Measurements from ENCODE around the gene CCDC106. TPM values are rescaled to one million over a fixed set of nuclear protein-coding genes. Genes with fewer than 3 reads are reported as not detected.
A peak's percentile ranks its signal among the peaks of the same experiment; 100 is the strongest.

CCDC106 gene
- total RNA-seq, 1 donor from 2014 or later = 8.3 TPM

GRCh38 chr19:55694656-55695491, 46.9 kb downstream of the CCDC106 start:
- H3K27me3 ChIP-seq = no peaks in the 10 kb centered on the region
- TF ChIP-seq CTCF (IDR thresholded peaks at IDR 0.05) (no peak), POLR2A (IDR thresholded peaks at IDR 0.05) (no peak), POLR2AphosphoS5 (IDR thresholded peaks at IDR 0.05; ENCODE audit: insufficient read depth in 1 of 2, low read depth in 1 of 2) (no peak)
- H3K4me1 ChIP-seq = no peaks in the 10 kb centered on the region
- DNase-seq (ENCODE audit: extremely low spot score in 2 of 2) = no peak
- H3K36me3 ChIP-seq = peaks cover 0 to 68% of the 10 kb centered on the region in 2 donors
- no peaks in the 10 kb centered on the region for H3K9me3 ChIP-seq
- H3K4me3 ChIP-seq = no peak overlapping the region
- intact Hi-C loops (cut with DNase I) = no loop called here
- H3K27ac ChIP-seq = no peak overlapping the region

GRCh38 chr19:55695511-55696290, 47.7 kb downstream of the CCDC106 start:
- intact Hi-C loops (cut with DNase I) = no loop called here
- TF ChIP-seq POLR2AphosphoS5 (IDR thresholded peaks at IDR 0.05; ENCODE audit: insufficient read depth in 1 of 2, low read depth in 1 of 2) (no peak), POLR2A (IDR thresholded peaks at IDR 0.05) (no peak), CTCF (IDR thresholded peaks at IDR 0.05) (no peak)
- Histone ChIP-seq H3K27ac (no peak overlapping the region), H3K36me3 (peaks cover 0 to 60% of the 10 kb centered on the region in 2 donors), H3K4me1 (no peaks in the 10 kb centered on the region), H3K9me3 (no peaks in the 10 kb centered on the region), H3K4me3 (no peak overlapping the region), H3K27me3 (no peaks in the 10 kb centered on the region)
- DNase-seq (ENCODE audit: extremely low spot score in 2 of 2) = no peak

- no peaks in the 10 kb centered on the region for H3K9me3 ChIP-seq
- H3K4me1 ChIP-seq = no peaks in the 10 kb centered on the region
- H3K27ac ChIP-seq = no peak overlapping the region
- H3K4me3 ChIP-seq = no peak overlapping the region
- no peak for DNase-seq (ENCODE audit: extremely low spot score in 2 of 2)
- H3K36me3 ChIP-seq = peaks cover 0 to 52% of the 10 kb centered on the region in 2 donors
- H3K27me3 ChIP-seq = no peaks in the 10 kb centered on the region
- TF ChIP-seq POLR2AphosphoS5 (IDR thresholded peaks at IDR 0.05; ENCODE audit: insufficient read depth in 1 of 2, low read depth in 1 of 2) (peak in 1 of 2 donors; percentile 4), CTCF (IDR thresholded peaks at IDR 0.05) (no peak), POLR2A (IDR thresholded peaks at IDR 0.05) (no peak)
- intact Hi-C loops (cut with DNase I) = no loop called here
Observed at GRCh38 chr19:55696301-55697068, 48.5 kb downstream of the CCDC106 start.

- no peak for DNase-seq (ENCODE audit: extremely low spot score in 2 of 2)
- H3K27ac ChIP-seq = no peak overlapping the region
- no peak overlapping the region for H3K4me3 ChIP-seq
- intact Hi-C loops (cut with DNase I) = no loop called here
- peaks cover 0 to 47% of the 10 kb centered on the region in 2 donors for H3K36me3 ChIP-seq
- no peaks in the 10 kb centered on the region for H3K4me1 ChIP-seq
- H3K9me3 ChIP-seq = no peaks in the 10 kb centered on the region
- H3K27me3 ChIP-seq = no peaks in the 10 kb centered on the region
- no peak for TF ChIP-seq CTCF (IDR thresholded peaks at IDR 0.05)
Observed at GRCh38 chr19:55697069-55697440, 49.0 kb downstream of the CCDC106 start.

Data from vagina (tissue), 2 donors.